CD4-positive, alpha-beta memory T cell (primary cell): Measurements from ENCODE around the gene LRRC8C. TPM values are rescaled to one million over a fixed set of nuclear protein-coding genes. Genes with fewer than 3 reads are reported as not detected.

Experiments
- CTCF ChIA-PET: fragments of 350-600 bp; sonication (Branson Sonifier 250); formaldehyde crosslinking; loops from one replicate; lab custom pipeline; 2021; ENCODE audit warnings: inconsistent platforms; ENCODE audit not compliant: partially characterized antibody; lab: Charles Lee
- POLR2A ChIA-PET: fragments of 350-600 bp; sonication (Branson Sonifier 250); formaldehyde crosslinking; loops from one replicate; lab custom pipeline; 2021; ENCODE audit not compliant: partially characterized antibody; lab: Charles Lee
- DNase-seq, 5 donors: peaks; one replicate each; pipeline versions ENCODE4 v3.0.0 to v3.0.0-alpha.2; 2020 to 2022; ENCODE audit warnings: mixed read lengths in 1 of 5
- H3K27ac ChIP-seq: one replicate; pipeline ENCODE4 v1.7.0; 2013; ENCODE audit warnings: low read depth, low read length
- H3K27me3 ChIP-seq: 2 replicates; pipeline ENCODE4 v1.7.0; 2013; ENCODE audit warnings: mild to moderate bottlenecking, low read length, moderate library complexity; ENCODE audit not compliant: insufficient read depth
- H3K36me3 ChIP-seq: 2 replicates; pipeline ENCODE4 v1.7.0; 2013; ENCODE audit warnings: mild to moderate bottlenecking, low read length, moderate library complexity; ENCODE audit not compliant: insufficient read depth
- H3K4me1 ChIP-seq: 2 replicates; pipeline ENCODE4 v1.7.0; 2013; ENCODE audit warnings: mild to moderate bottlenecking, low read length, moderate library complexity; ENCODE audit not compliant: insufficient read depth
- H3K4me3 ChIP-seq, 2 donors: one replicate each; pipeline ENCODE4 v1.7.0; 2013; ENCODE audit warnings: low read length in 2 of 2, mild to moderate bottlenecking in 1 of 2
- H3K9me3 ChIP-seq, 2 donors: one replicate each; pipeline ENCODE4 v1.7.0; 2013; ENCODE audit warnings: low read length in 2 of 2, control low read depth in 1 of 2; ENCODE audit not compliant: control insufficient read depth in 1 of 2
- H3K27ac Mint-ChIP-seq, 7 donors: one replicate each; pipeline ENCODE4 v1.8.0; 2020 to 2021; ENCODE audit warnings: mixed read lengths in 7 of 7, mild to moderate bottlenecking in 6 of 7, inconsistent platforms in 3 of 7, moderate library complexity in 3 of 7
- H3K27me3 Mint-ChIP-seq, 2 donors: one replicate each; pipeline ENCODE4 v1.8.0; 2020 to 2021; ENCODE audit warnings: mixed read lengths in 2 of 2
- H3K36me3 Mint-ChIP-seq, 2 donors: one replicate each; pipeline ENCODE4 v1.8.0; 2020 to 2021; ENCODE audit warnings: mixed read lengths in 2 of 2, inconsistent platforms in 1 of 2, mild to moderate bottlenecking in 1 of 2
- H3K4me1 Mint-ChIP-seq, 4 donors: one replicate each; pipeline ENCODE4 v1.8.0; 2020 to 2021; ENCODE audit warnings: mixed read lengths in 4 of 4, mild to moderate bottlenecking in 1 of 4
- H3K4me3 Mint-ChIP-seq, 8 donors: one replicate each; pipeline ENCODE4 v1.8.0; 2020 to 2021; ENCODE audit warnings: mixed read lengths in 8 of 8, mild to moderate bottlenecking in 7 of 8, moderate library complexity in 6 of 8, inconsistent platforms in 3 of 8
- H3K9me3 Mint-ChIP-seq, 8 donors: one replicate each; pipeline ENCODE4 v1.8.0; 2020 to 2021; ENCODE audit warnings: mixed read lengths in 8 of 8, mild to moderate bottlenecking in 5 of 8, inconsistent platforms in 3 of 8, moderate library complexity in 1 of 8
- intact Hi-C: fragments of 100-400 bp; cut with micrococcal nuclease; formaldehyde crosslinking; loops from one replicate; pipeline ENCODE4 v1.15.1; 2023
- polyA plus RNA-seq, 2 donors: library from polyadenylated mRNA; unstranded; fragments of 300-500 nt; fragmentation: Illumina TruSeq; gene quantifications; one replicate each; pipeline ENCODE4 v1.2.3, GENCODE V29; 2021
- total RNA-seq, 2 experiments: library from RNA; stranded (reverse); gene quantifications; one replicate each; pipeline ENCODE4 v1.2.3, GENCODE V29; 2021

Gene LRRC8C
- total and polyA plus RNA-seq, 4 experiments from 2014 or later = 21.2 to 57.1 (median 43.4) TPM

GRCh38 chr1:89644119-89644814, 11.3 kb downstream of the LRRC8C start:
- Histone ChIP-seq H3K36me3 (no peaks in the 10 kb centered on the region), H3K9me3 (no peaks in the 10 kb centered on the region), H3K27me3 (no peaks in the 10 kb centered on the region), H3K4me1 (peaks cover 66% of the 10 kb centered on the region), H3K4me3 (no peak overlapping the region), H3K27ac (no peak overlapping the region)
- Mint-ChIP-seq H3K9me3 (peaks cover 0 to 27% (median 13%) of the 10 kb centered on the region in 8 donors), H3K4me3 (peak overlapping the region in 4 of 8 donors; percentile 11 to 48 (median 38)), H3K27ac (peak overlapping the region; percentile 25 to 76 (median 52)), H3K36me3 (peaks cover 40 to 43% of the 10 kb centered on the region in 2 donors), H3K27me3 (no peaks in the 10 kb centered on the region), H3K4me1 (peaks cover 39 to 72% (median 60%) of the 10 kb centered on the region in 4 donors)
- intact Hi-C loops = no loop called here
- POLR2A ChIA-PET = interaction anchor here (1.0 to 30.2 kb wide), 8 partner anchors 11 to 118 kb away, joined by 3 to 813 read pairs (median 4); no protein-coding TSS in a partner anchor
- CTCF ChIA-PET = interaction anchor here (0.8 to 32.4 kb wide), 3 partner anchors 17 to 136 kb away, joined by 3 to 629 read pairs (median 5); no protein-coding TSS in a partner anchor
- no peak for DNase-seq

- Mint-ChIP-seq H3K36me3 (peaks cover 43 to 54% of the 10 kb centered on the region in 2 donors), H3K9me3 (peaks cover 0 to 27% (median 13%) of the 10 kb centered on the region in 8 donors), H3K4me3 (no peak overlapping the region), H3K27ac (peak overlapping the region in 2 of 7 donors; percentile 76 to 78), H3K27me3 (no peaks in the 10 kb centered on the region), H3K4me1 (peaks cover 46 to 73% (median 63%) of the 10 kb centered on the region in 4 donors)
- Histone ChIP-seq H3K4me1 (peaks cover 66% of the 10 kb centered on the region), H3K9me3 (no peaks in the 10 kb centered on the region), H3K27me3 (no peaks in the 10 kb centered on the region), H3K36me3 (no peaks in the 10 kb centered on the region), H3K4me3 (no peak overlapping the region), H3K27ac (no peak overlapping the region)
- no peak for DNase-seq
- ChIA-PET CTCF (interaction anchor here (0.5 to 2.0 kb wide), 6 partner anchors 9 to 138 kb away, joined by 3 to 6 read pairs (median 4); partner anchors contain the start of gene LRRC8C), POLR2A (interaction anchor here (1.3 to 19.6 kb wide), 3 partner anchors 9 to 112 kb away, joined by 4 to 257 read pairs (median 6); no protein-coding TSS in a partner anchor)
- intact Hi-C loops = no loop called here
Observed at GRCh38 chr1:89646259-89646658, 13.3 kb downstream of the LRRC8C start.

GRCh38 chr1:89649783-89650182, 16.9 kb downstream of the LRRC8C start:
- POLR2A ChIA-PET = interaction anchor here (1.4 to 15.0 kb wide), 2 partner anchors 12 to 109 kb away, joined by 4 to 257 read pairs; partner anchors contain the start of gene LRRC8C
- Histone ChIP-seq H3K36me3 (no peaks in the 10 kb centered on the region), H3K27me3 (no peaks in the 10 kb centered on the region), H3K9me3 (no peaks in the 10 kb centered on the region), H3K4me1 (peaks cover 73% of the 10 kb centered on the region), H3K27ac (no peak overlapping the region), H3K4me3 (no peak overlapping the region)
- H3K27me3 Mint-ChIP-seq = no peaks in the 10 kb centered on the region
- peaks cover 58 to 77% (median 67%) of the 10 kb centered on the region in 4 donors for H3K4me1 Mint-ChIP-seq
- peak overlapping the region in 7 of 8 donors; percentile 10 to 73 (median 37) for H3K4me3 Mint-ChIP-seq
- peaks cover 0 to 28% (median 13%) of the 10 kb centered on the region in 8 donors for H3K9me3 Mint-ChIP-seq
- H3K36me3 Mint-ChIP-seq = peaks cover 46 to 52% of the 10 kb centered on the region in 2 donors
- CTCF ChIA-PET = interaction anchor here (0.9 to 1.5 kb wide), 2 partner anchors 27 to 38 kb away, joined by 3 to 5 read pairs; no protein-coding TSS in a partner anchor
- intact Hi-C loops = loop anchor here (1.0 kb wide), 1 partner anchor 11 kb away; no protein-coding TSS in a partner anchor
- peak overlapping the region; percentile 45 to 86 (median 71) for H3K27ac Mint-ChIP-seq
- no peak for DNase-seq

GRCh38 chr1:89652373-89652772, 19.5 kb downstream of the LRRC8C start:
- ChIA-PET POLR2A (interaction anchor here (0.7 to 15.0 kb wide), 4 partner anchors 14 to 169 kb away, joined by 3 to 257 read pairs (median 82); partner anchors contain the start of genes LRRC8C and LRRC8D), CTCF (interaction anchor here (0.7 to 2.0 kb wide), 3 partner anchors 25 to 110 kb away, joined by 3 to 7 read pairs (median 5); no protein-coding TSS in a partner anchor)
- intact Hi-C loops = no loop called here
- Histone ChIP-seq H3K27me3 (no peaks in the 10 kb centered on the region), H3K9me3 (no peaks in the 10 kb centered on the region), H3K27ac (peak overlapping the region; percentile 34), H3K4me1 (peaks cover 95% of the 10 kb centered on the region), H3K36me3 (no peaks in the 10 kb centered on the region), H3K4me3 (no peak overlapping the region)
- no peak for DNase-seq
- peak overlapping the region in 7 of 8 donors; percentile 7 to 70 (median 52) for H3K4me3 Mint-ChIP-seq
- peaks cover 69 to 91% (median 80%) of the 10 kb centered on the region in 4 donors for H3K4me1 Mint-ChIP-seq
- peaks cover 38 to 39% of the 10 kb centered on the region in 2 donors for H3K36me3 Mint-ChIP-seq
- H3K27ac Mint-ChIP-seq = peak overlapping the region; percentile 6 to 92 (median 79)
- peaks cover 0 to 7% (median 0%) of the 10 kb centered on the region in 8 donors for H3K9me3 Mint-ChIP-seq
- no peaks in the 10 kb centered on the region for H3K27me3 Mint-ChIP-seq

- CTCF ChIA-PET = interaction anchor here (1.8 to 4.3 kb wide), 4 partner anchors 10 to 185 kb away, joined by 5 to 33 read pairs (median 6); no protein-coding TSS in a partner anchor
- Mint-ChIP-seq H3K4me3 (peak overlapping the region; percentile 34 to 78 (median 70)), H3K36me3 (peaks cover 37% of the 10 kb centered on the region in 2 donors), H3K27ac (peak overlapping the region; percentile 86 to 97 (median 92)), H3K9me3 (peaks cover 0 to 8% (median 0%) of the 10 kb centered on the region in 8 donors), H3K27me3 (no peaks in the 10 kb centered on the region), H3K4me1 (peaks cover 71 to 96% (median 85%) of the 10 kb centered on the region in 4 donors)
- POLR2A ChIA-PET = interaction anchor here (0.9 to 15.0 kb wide), 13 partner anchors 9 to 106 kb away, joined by 3 to 257 read pairs (median 10); partner anchors contain the start of gene LRRC8C
- H3K4me1 ChIP-seq = peaks cover 97% of the 10 kb centered on the region
- H3K9me3 ChIP-seq = no peaks in the 10 kb centered on the region
- no peaks in the 10 kb centered on the region for H3K27me3 ChIP-seq
- H3K36me3 ChIP-seq = no peaks in the 10 kb centered on the region
- H3K27ac ChIP-seq = peak overlapping the region; percentile 57
- peak; percentile 74 to 86 (median 76) for DNase-seq
- intact Hi-C loops = loop anchor here (1.0 to 2.0 kb wide), 4 partner anchors 15 to 48 kb away; no protein-coding TSS in a partner anchor
- H3K4me3 ChIP-seq = no peak overlapping the region
Observed at GRCh38 chr1:89657886-89658285, 25.0 kb downstream of the LRRC8C start.

GRCh38 chr1:89659322-89660081, 26.6 kb downstream of the LRRC8C start:
- H3K4me1 ChIP-seq = peaks cover 83% of the 10 kb centered on the region
- Mint-ChIP-seq H3K27me3 (no peaks in the 10 kb centered on the region), H3K27ac (peak overlapping the region; percentile 86 to 97 (median 92)), H3K9me3 (peaks cover 0 to 17% (median 0%) of the 10 kb centered on the region in 8 donors), H3K4me3 (peak overlapping the region in 7 of 8 donors; percentile 72 to 92 (median 83)), H3K4me1 (peaks cover 70 to 92% (median 84%) of the 10 kb centered on the region in 4 donors), H3K36me3 (peaks cover 35 to 46% of the 10 kb centered on the region in 2 donors)
- H3K9me3 ChIP-seq = no peaks in the 10 kb centered on the region
- intact Hi-C loops = loop anchor here (1.0 to 2.0 kb wide), 4 partner anchors 8 to 39 kb away; no protein-coding TSS in a partner anchor
- peak overlapping the region; percentile 57 for H3K27ac ChIP-seq
- ChIA-PET POLR2A (interaction anchor here (1.1 to 15.0 kb wide), 16 partner anchors 10 to 135 kb away, joined by 3 to 257 read pairs (median 6); partner anchors contain the start of genes LRRC8B and LRRC8C), CTCF (interaction anchor here (0.8 to 4.3 kb wide), 10 partner anchors 9 to 184 kb away, joined by 3 to 33 read pairs (median 4); no protein-coding TSS in a partner anchor)
- DNase-seq = peak in 4 of 5 donors; percentile 21 to 68 (median 51)
- H3K4me3 ChIP-seq = no peak overlapping the region
- H3K27me3 ChIP-seq = no peaks in the 10 kb centered on the region
- no peaks in the 10 kb centered on the region for H3K36me3 ChIP-seq
